WTC11 (cell line): ENCODE measurements around the gene S1PR2. TPM values are rescaled to one million over a fixed set of nuclear protein-coding genes. Genes with fewer than 3 reads are reported as not detected.

Source experiments
- ATAC-seq: fragments of 200-7000 bp; cut with Tn5 transposase; 2 replicates; pipeline ENCODE4 v1.10.0; 2021; ENCODE audit warnings: mild to moderate bottlenecking, moderate library complexity
- CTCF ChIA-PET: fragments of 300-600 bp; sonication (Branson Sonifier 250); formaldehyde crosslinking; loops from one replicate; lab custom pipeline; 2021; ENCODE audit warnings: antibody characterized with exemption; lab: Charles Lee
- POLR2A ChIA-PET: fragments of 350-600 bp; sonication (Branson Sonifier 250); formaldehyde crosslinking; loops from one replicate; lab custom pipeline; 2021; ENCODE audit warnings: antibody characterized with exemption; lab: Charles Lee
- DNase-seq: peaks from one replicate; pipeline ENCODE4 v3.0.0; 2021; ENCODE audit warnings: low spot score
- H3K27ac Mint-ChIP-seq: 2 replicates; pipeline ENCODE4 v1.8.0; 2021; ENCODE audit warnings: mixed read lengths
- H3K27me3 Mint-ChIP-seq: 2 replicates; pipeline ENCODE4 v1.8.0; 2021; ENCODE audit warnings: low read depth, mild to moderate bottlenecking, moderate library complexity, mixed read lengths
- H3K36me3 Mint-ChIP-seq: 2 replicates; pipeline ENCODE4 v1.8.0; 2021; ENCODE audit warnings: mixed read lengths
- H3K4me1 Mint-ChIP-seq: 2 replicates; pipeline ENCODE4 v1.8.0; 2022; ENCODE audit warnings: mixed read lengths
- H3K4me3 Mint-ChIP-seq: 2 replicates; pipeline ENCODE4 v1.8.0; 2021; ENCODE audit warnings: mild to moderate bottlenecking, moderate library complexity, mixed read lengths
- H3K9me3 Mint-ChIP-seq: 2 replicates; pipeline ENCODE4 v1.8.0; 2021; ENCODE audit warnings: mixed read lengths
- ATF6 ChIP-seq: sonication (generic); formaldehyde crosslinking; IDR thresholded peaks from 2 replicates; pipeline ENCODE4 v1.8.1; 2023; ENCODE audit warnings: mild to moderate bottlenecking, missing genetic modification reagents
- E2F4 ChIP-seq: sonication (generic); formaldehyde crosslinking; IDR thresholded peaks from 2 replicates; pipeline ENCODE4 v1.8.1; 2022; ENCODE audit warnings: low read depth, mild to moderate bottlenecking, moderate library complexity, missing genetic modification reagents, borderline replicate concordance
- GABPB1 ChIP-seq: sonication (generic); formaldehyde crosslinking; IDR thresholded peaks from 2 replicates; pipeline ENCODE4 v1.8.1; 2023; ENCODE audit warnings: mild to moderate bottlenecking, missing genetic modification reagents
- IRF2 ChIP-seq: sonication (generic); formaldehyde crosslinking; IDR thresholded peaks from 2 replicates; pipeline ENCODE4 v1.8.0; 2022; ENCODE audit warnings: low read depth, missing genetic modification reagents, borderline replicate concordance
- JAZF1 ChIP-seq: fragments of 250-450 bp; sonication (Bioruptor Pico); IDR thresholded peaks from 2 replicates; pipeline ENCODE4 v1.9.0; 2021; ENCODE audit warnings: moderate library complexity, mild to moderate bottlenecking, inconsistent platforms
- MXD4 ChIP-seq: fragments of 250-450 bp; sonication (Bioruptor Pico); IDR thresholded peaks from 2 replicates; pipeline ENCODE4 v1.8.0; 2021; ENCODE audit warnings: mild to moderate bottlenecking, moderate library complexity, borderline replicate concordance
- NR3C1 ChIP-seq: sonication (generic); formaldehyde crosslinking; conservative IDR thresholded peaks from 2 replicates; pipeline ENCODE4 v1.8.1; 2023; ENCODE audit warnings: low read depth, mild to moderate bottlenecking, missing genetic modification reagents
- OVOL2 ChIP-seq: fragments of 250-450 bp; sonication (Bioruptor Pico); IDR thresholded peaks from 2 replicates; pipeline ENCODE4 v1.9.0; 2021; ENCODE audit warnings: mild to moderate bottlenecking, borderline replicate concordance
- SMAD4 ChIP-seq: sonication (generic); formaldehyde crosslinking; IDR thresholded peaks from 2 replicates; pipeline ENCODE4 v1.8.0; 2022; ENCODE audit warnings: mild to moderate bottlenecking, missing genetic modification reagents
- TEAD4 ChIP-seq: sonication (generic); formaldehyde crosslinking; IDR thresholded peaks from 2 replicates; pipeline ENCODE4 v1.8.0; 2022; ENCODE audit warnings: mild to moderate bottlenecking, missing genetic modification reagents
- TP53 ChIP-seq: sonication (generic); formaldehyde crosslinking; IDR thresholded peaks from 2 replicates; pipeline ENCODE4 v1.8.1; 2023; ENCODE audit warnings: mild to moderate bottlenecking, missing genetic modification reagents
- ZNF121 ChIP-seq: sonication (generic); formaldehyde crosslinking; IDR thresholded peaks from 2 replicates; pipeline ENCODE4 v1.8.0; 2023; ENCODE audit warnings: missing genetic modification reagents
- ZNF219 ChIP-seq: sonication (generic); formaldehyde crosslinking; IDR thresholded peaks from 2 replicates; pipeline ENCODE4 v1.8.0; 2023; ENCODE audit warnings: missing genetic modification reagents, mild to moderate bottlenecking, borderline replicate concordance
- ZNF281 ChIP-seq: sonication (generic); formaldehyde crosslinking; IDR thresholded peaks from 2 replicates; pipeline ENCODE4 v1.8.0; 2023; ENCODE audit warnings: mild to moderate bottlenecking, missing genetic modification reagents
- ZNF425 ChIP-seq: fragments of 250-450 bp; sonication (Bioruptor Pico); conservative IDR thresholded peaks from 2 replicates; pipeline ENCODE4 v1.9.0; 2021; ENCODE audit warnings: mild to moderate bottlenecking
- total RNA-seq: library from RNA; stranded (reverse); gene quantifications from 3 replicates; pipeline ENCODE4 v1.2.3, GENCODE V29; 2021
- TF ChIP-seq, protein P1 (sequence below): sonication (generic); formaldehyde crosslinking; IDR thresholded peaks from 2 replicates; pipeline ENCODE4 v1.8.1; 2023; ENCODE audit warnings: mild to moderate bottlenecking, missing genetic modification reagents

The S1PR2 gene
- total RNA-seq, 1 experiment from 2014 or later = 13.2 TPM

- ATAC-seq (no peak), DNase-seq (no peak)
- Mint-ChIP-seq H3K36me3 (no peaks in the 10 kb centered on the region), H3K27ac (0 out of 2 replicates have a peak overlapping the region, but pooled peaks have one; percentile 2), H3K27me3 (peaks cover 4% of the 10 kb centered on the region), H3K4me1 (no peaks in the 10 kb centered on the region), H3K4me3 (no peak overlapping the region), H3K9me3 (no peaks in the 10 kb centered on the region)
- ChIA-PET POLR2A (no interaction called here), CTCF (interaction anchor here (0.8 to 4.4 kb wide), 6 partner anchors 9 to 136 kb away, joined by 3 to 29 read pairs (median 10); partner anchors contain the start of genes ICAM1 and ICAM5)
- TF ChIP-seq OVOL2 (no peak), NR3C1 (CRISPR knock-in tag) (no peak), GABPB1 (CRISPR knock-in tag) (no peak), E2F4 (no peak), JAZF1 (CRISPR knock-in tag) (no peak), IRF2 (CRISPR knock-in tag) (no peak), MXD4 (CRISPR knock-in tag) (no peak)
- TF ChIP-seq, protein P1, sequence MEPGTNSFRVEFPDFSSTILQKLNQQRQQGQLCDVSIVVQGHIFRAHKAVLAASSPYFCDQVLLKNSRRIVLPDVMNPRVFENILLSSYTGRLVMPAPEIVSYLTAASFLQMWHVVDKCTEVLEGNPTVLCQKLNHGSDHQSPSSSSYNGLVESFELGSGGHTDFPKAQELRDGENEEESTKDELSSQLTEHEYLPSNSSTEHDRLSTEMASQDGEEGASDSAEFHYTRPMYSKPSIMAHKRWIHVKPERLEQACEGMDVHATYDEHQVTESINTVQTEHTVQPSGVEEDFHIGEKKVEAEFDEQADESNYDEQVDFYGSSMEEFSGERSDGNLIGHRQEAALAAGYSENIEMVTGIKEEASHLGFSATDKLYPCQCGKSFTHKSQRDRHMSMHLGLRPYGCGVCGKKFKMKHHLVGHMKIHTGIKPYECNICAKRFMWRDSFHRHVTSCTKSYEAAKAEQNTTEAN (CRISPR knock-in tag) = no peak
These were observed 48.8 kb upstream of the S1PR2 start for GRCh38 chr19:10279737-10280442.

- H3K27ac Mint-ChIP-seq = no peak overlapping the region
- H3K27me3 Mint-ChIP-seq = peaks cover 7% of the 10 kb centered on the region
- CTCF ChIA-PET = interaction anchor here (1.2 to 4.4 kb wide), 2 partner anchors 8 to 110 kb away, joined by 4 to 29 read pairs; partner anchors contain the start of gene ICAM1
- no peaks in the 10 kb centered on the region for H3K9me3 Mint-ChIP-seq
- DNase-seq = no peak
- POLR2A ChIA-PET = no interaction called here
- no peaks in the 10 kb centered on the region for H3K4me1 Mint-ChIP-seq
- no peak for TF ChIP-seq ATF6
- TF ChIP-seq SMAD4 (CRISPR knock-in tag) = no peak
- no peak for TF ChIP-seq TEAD4 (CRISPR knock-in tag)
- no peak for TF ChIP-seq NR3C1 (CRISPR knock-in tag)
- no peak overlapping the region for H3K4me3 Mint-ChIP-seq
- ATAC-seq = no peak
- no peaks in the 10 kb centered on the region for H3K36me3 Mint-ChIP-seq
These were observed 47.8 kb upstream of the S1PR2 start for GRCh38 chr19:10278935-10279334.

DNA sequence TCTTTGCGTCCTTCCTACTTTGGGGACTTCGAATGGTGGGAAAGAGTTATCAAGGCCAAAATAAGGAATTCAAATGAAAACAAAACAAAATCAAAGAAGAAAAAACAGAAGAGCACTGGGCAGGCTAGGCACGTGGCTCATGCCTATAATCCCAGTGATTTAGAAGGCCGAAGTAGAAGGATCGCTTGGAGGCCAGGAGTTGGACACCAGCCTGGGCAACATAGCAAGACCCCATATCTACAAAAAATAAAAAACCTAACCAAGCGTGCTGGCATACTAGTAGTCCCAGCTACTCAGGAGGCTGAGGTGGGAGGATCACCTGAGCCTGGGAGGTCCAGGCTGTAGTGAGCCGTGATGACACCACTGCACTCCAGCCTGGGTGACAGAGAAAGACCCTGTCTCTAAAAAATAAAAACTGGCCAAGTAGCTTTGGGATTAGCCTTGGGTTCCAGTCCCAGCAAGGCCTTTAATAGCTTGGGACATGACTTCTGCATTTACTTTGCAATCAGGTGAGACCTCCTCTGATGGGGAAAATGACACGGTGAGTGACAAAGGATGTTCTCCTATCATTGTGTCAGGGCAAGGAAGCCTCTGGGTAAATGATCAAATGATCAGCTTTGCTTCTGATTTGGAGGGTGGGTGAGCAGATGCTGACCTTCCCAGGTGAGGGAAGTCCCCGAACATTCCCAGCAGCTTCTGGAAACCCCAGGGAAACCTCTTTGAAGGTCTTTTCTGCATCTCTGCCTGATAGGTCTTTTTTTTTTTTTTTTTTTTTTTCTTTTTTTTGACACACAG is 46.9 kb upstream of the S1PR2 start:
- POLR2A ChIA-PET = no interaction called here
- no peak for ATAC-seq

More for the DNA sequence above, 46.9 kb upstream of the S1PR2 start:
- no peak overlapping the region for H3K27ac Mint-ChIP-seq
- CTCF ChIA-PET = interaction anchor here (0.5 to 4.4 kb wide), 5 partner anchors 7 to 111 kb away, joined by 3 to 29 read pairs (median 4); partner anchors contain the start of gene ICAM1
- TF ChIP-seq ZNF121 (CRISPR knock-in tag) = 0 out of 2 replicates have a peak, but pooled peaks have one; percentile 50
- TF ChIP-seq TP53 (CRISPR knock-in tag) = no peak
- TF ChIP-seq ZNF219 (CRISPR knock-in tag) = no peak
- TF ChIP-seq ZNF281 (CRISPR knock-in tag) = no peak
- no peak for TF ChIP-seq ZNF425 (CRISPR knock-in tag)
- TF ChIP-seq IRF2 (CRISPR knock-in tag) = no peak
- no peaks in the 10 kb centered on the region for H3K4me1 Mint-ChIP-seq
- no peaks in the 10 kb centered on the region for H3K36me3 Mint-ChIP-seq
- H3K27me3 Mint-ChIP-seq = peaks cover 7% of the 10 kb centered on the region
- H3K9me3 Mint-ChIP-seq = no peaks in the 10 kb centered on the region
- no peak for DNase-seq
- no peak overlapping the region for H3K4me3 Mint-ChIP-seq
